ENCODE results near the gene FITM1.

FITM1 gene

GRCh38 chr14:24115422-24116127 is 14.9 kb upstream of the FITM1 start:
- no peaks in the 10 kb centered on the region for H3K27me3 ChIP-seq (ENCODE audit: control insufficient read depth, insufficient read depth, low read length)
- H3K4me1 ChIP-seq (ENCODE audit: control insufficient read depth, insufficient read depth, low read length), result peaks cover 22% of the 10 kb centered on the region

GRCh38 chr14:24116128-24116814 is 14.2 kb upstream of the FITM1 start:
- H3K9me3 ChIP-seq (ENCODE audit: control insufficient read depth, low read length), result no peaks in the 10 kb centered on the region
- H3K27me3 ChIP-seq (ENCODE audit: control insufficient read depth, insufficient read depth, low read length), result no peaks in the 10 kb centered on the region
- peak overlapping the region; percentile 90 for H3K9ac ChIP-seq (ENCODE audit: low read length)
- H3K36me3 ChIP-seq (ENCODE audit: control insufficient read depth, insufficient read depth, low read length), result peaks cover 18% of the 10 kb centered on the region
- H3K4me1 ChIP-seq (ENCODE audit: control insufficient read depth, insufficient read depth, low read length), result peaks cover 22% of the 10 kb centered on the region
- H3K4me3 ChIP-seq (ENCODE audit: low read length), result peak overlapping the region; percentile 86

More at GRCh38 chr14:24115422-24116127, 14.9 kb upstream of the FITM1 start:
- Histone ChIP-seq H3K36me3 (ENCODE audit: control insufficient read depth, insufficient read depth, low read length) (peaks cover 11% of the 10 kb centered on the region), H3K9me3 (ENCODE audit: control insufficient read depth, low read length) (no peaks in the 10 kb centered on the region), H3K4me3 (ENCODE audit: low read length) (peak overlapping the region; percentile 86), H3K9ac (ENCODE audit: low read length) (peak overlapping the region; percentile 90)

- Histone ChIP-seq H3K4me1 (ENCODE audit: control insufficient read depth, insufficient read depth, low read length) (peaks cover 22% of the 10 kb centered on the region), H3K9ac (ENCODE audit: low read length) (no peak overlapping the region), H3K27me3 (ENCODE audit: control insufficient read depth, insufficient read depth, low read length) (no peaks in the 10 kb centered on the region), H3K9me3 (ENCODE audit: control insufficient read depth, low read length) (no peaks in the 10 kb centered on the region), H3K4me3 (ENCODE audit: low read length) (no peak overlapping the region), H3K36me3 (ENCODE audit: control insufficient read depth, insufficient read depth, low read length) (peaks cover 24% of the 10 kb centered on the region)
These were observed 13.3 kb upstream of the FITM1 start for GRCh38 chr14:24117179-24117578.

GRCh38 chr14:24119691-24120090 is 10.8 kb upstream of the FITM1 start:
- Histone ChIP-seq H3K4me3 (ENCODE audit: low read length) (no peak overlapping the region), H3K9me3 (ENCODE audit: control insufficient read depth, low read length) (no peaks in the 10 kb centered on the region), H3K9ac (ENCODE audit: low read length) (no peak overlapping the region), H3K36me3 (ENCODE audit: control insufficient read depth, insufficient read depth, low read length) (peaks cover 24% of the 10 kb centered on the region), H3K4me1 (ENCODE audit: control insufficient read depth, insufficient read depth, low read length) (peaks cover 16% of the 10 kb centered on the region), H3K27me3 (ENCODE audit: control insufficient read depth, insufficient read depth, low read length) (no peaks in the 10 kb centered on the region)

- Histone ChIP-seq H3K4me3 (ENCODE audit: low read length) (no peak overlapping the region), H3K36me3 (ENCODE audit: control insufficient read depth, insufficient read depth, low read length) (peaks cover 24% of the 10 kb centered on the region), H3K9me3 (ENCODE audit: control insufficient read depth, low read length) (no peaks in the 10 kb centered on the region), H3K27me3 (ENCODE audit: control insufficient read depth, insufficient read depth, low read length) (no peaks in the 10 kb centered on the region), H3K9ac (ENCODE audit: low read length) (no peak overlapping the region), H3K4me1 (ENCODE audit: control insufficient read depth, insufficient read depth, low read length) (peaks cover 10% of the 10 kb centered on the region)
These were observed 9.2 kb upstream of the FITM1 start for GRCh38 chr14:24121210-24121609.

- Histone ChIP-seq H3K27me3 (ENCODE audit: control insufficient read depth, insufficient read depth, low read length) (no peaks in the 10 kb centered on the region), H3K4me3 (ENCODE audit: low read length) (no peak overlapping the region), H3K9ac (ENCODE audit: low read length) (no peak overlapping the region), H3K4me1 (ENCODE audit: control insufficient read depth, insufficient read depth, low read length) (no peaks in the 10 kb centered on the region), H3K9me3 (ENCODE audit: control insufficient read depth, low read length) (no peaks in the 10 kb centered on the region), H3K36me3 (ENCODE audit: control insufficient read depth, insufficient read depth, low read length) (peaks cover 24% of the 10 kb centered on the region)
These were observed 8.0 kb upstream of the FITM1 start for GRCh38 chr14:24122416-24122815.

- no peaks in the 10 kb centered on the region for H3K4me1 ChIP-seq (ENCODE audit: control insufficient read depth, insufficient read depth, low read length)
- H3K9ac ChIP-seq (ENCODE audit: low read length), result no peak overlapping the region
- no peaks in the 10 kb centered on the region for H3K27me3 ChIP-seq (ENCODE audit: control insufficient read depth, insufficient read depth, low read length)
- H3K36me3 ChIP-seq (ENCODE audit: control insufficient read depth, insufficient read depth, low read length), result peaks cover 24% of the 10 kb centered on the region
- no peak overlapping the region for H3K4me3 ChIP-seq (ENCODE audit: low read length)
- no peaks in the 10 kb centered on the region for H3K9me3 ChIP-seq (ENCODE audit: control insufficient read depth, low read length)
These were observed 7.6 kb upstream of the FITM1 start for GRCh38 chr14:24122898-24123297.

- Histone ChIP-seq H3K36me3 (ENCODE audit: control insufficient read depth, insufficient read depth, low read length) (peaks cover 21% of the 10 kb centered on the region), H3K4me3 (ENCODE audit: low read length) (no peak overlapping the region), H3K4me1 (ENCODE audit: control insufficient read depth, insufficient read depth, low read length) (no peaks in the 10 kb centered on the region), H3K9me3 (ENCODE audit: control insufficient read depth, low read length) (no peaks in the 10 kb centered on the region), H3K27me3 (ENCODE audit: control insufficient read depth, insufficient read depth, low read length) (no peaks in the 10 kb centered on the region), H3K9ac (ENCODE audit: low read length) (no peak overlapping the region)
These were observed 6.7 kb upstream of the FITM1 start for GRCh38 chr14:24123424-24124417.

GRCh38 chr14:24126939-24127338 is 3.5 kb upstream of the FITM1 start:
- no peaks in the 10 kb centered on the region for H3K9me3 ChIP-seq (ENCODE audit: control insufficient read depth, low read length)
- H3K4me1 ChIP-seq (ENCODE audit: control insufficient read depth, insufficient read depth, low read length), result no peaks in the 10 kb centered on the region
- no peak overlapping the region for H3K9ac ChIP-seq (ENCODE audit: low read length)
- H3K36me3 ChIP-seq (ENCODE audit: control insufficient read depth, insufficient read depth, low read length), result no peaks in the 10 kb centered on the region
- no peak overlapping the region for H3K4me3 ChIP-seq (ENCODE audit: low read length)
- H3K27me3 ChIP-seq (ENCODE audit: control insufficient read depth, insufficient read depth, low read length), result no peaks in the 10 kb centered on the region

GRCh38 chr14:24127673-24128072 is 2.8 kb upstream of the FITM1 start:
- H3K4me1 ChIP-seq (ENCODE audit: control insufficient read depth, insufficient read depth, low read length), result peaks cover 3% of the 10 kb centered on the region
- H3K4me3 ChIP-seq (ENCODE audit: low read length), result no peak overlapping the region
- H3K27me3 ChIP-seq (ENCODE audit: control insufficient read depth, insufficient read depth, low read length), result no peaks in the 10 kb centered on the region
- no peaks in the 10 kb centered on the region for H3K36me3 ChIP-seq (ENCODE audit: control insufficient read depth, insufficient read depth, low read length)
- H3K9ac ChIP-seq (ENCODE audit: low read length), result no peak overlapping the region
- H3K9me3 ChIP-seq (ENCODE audit: control insufficient read depth, low read length), result no peaks in the 10 kb centered on the region

GRCh38 chr14:24129410-24129998 is 955 bp upstream of the FITM1 start:
- Histone ChIP-seq H3K9ac (ENCODE audit: low read length) (no peak overlapping the region), H3K4me3 (ENCODE audit: low read length) (no peak overlapping the region), H3K27me3 (ENCODE audit: control insufficient read depth, insufficient read depth, low read length) (no peaks in the 10 kb centered on the region), H3K36me3 (ENCODE audit: control insufficient read depth, insufficient read depth, low read length) (no peaks in the 10 kb centered on the region), H3K9me3 (ENCODE audit: control insufficient read depth, low read length) (no peaks in the 10 kb centered on the region), H3K4me1 (ENCODE audit: control insufficient read depth, insufficient read depth, low read length) (peaks cover 3% of the 10 kb centered on the region)

Measured in mucosa of stomach (tissue), 1 donor.